ENCODE data around the gene ZBTB7C.

Gene ZBTB7C

DNA sequence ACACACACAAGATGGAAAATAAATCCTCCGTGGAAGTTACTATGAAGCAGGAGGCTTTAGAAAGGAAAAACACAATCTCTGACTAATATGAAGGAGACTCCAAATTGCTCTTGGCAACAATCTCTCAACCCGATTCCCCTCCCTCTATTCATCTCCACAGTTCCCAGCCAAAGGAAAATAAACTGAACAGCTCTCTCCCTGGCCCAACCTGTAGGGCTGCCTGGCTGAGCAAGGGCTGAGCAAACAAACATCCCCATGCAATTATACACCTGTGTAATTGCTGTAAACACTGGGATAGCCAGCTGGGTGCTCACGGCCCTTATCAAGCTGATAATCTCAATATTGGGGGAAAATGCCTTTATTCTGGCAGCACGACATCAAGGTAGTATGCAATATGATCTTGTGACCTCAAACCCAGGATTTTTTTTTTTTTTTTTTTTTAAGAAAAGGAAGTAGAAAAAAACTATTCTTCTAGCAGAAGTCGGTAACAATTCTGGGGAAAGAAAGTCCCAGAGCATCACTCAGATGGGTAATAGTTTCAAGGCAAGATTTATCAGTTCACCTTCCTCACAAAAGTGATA lies 275.4 kb downstream of the ZBTB7C start:
- peak; percentile 30 for DNase-seq

GRCh38 chr18:48132797-48133655 lies 276.2 kb downstream of the ZBTB7C start:
- no peak for DNase-seq

DNA sequence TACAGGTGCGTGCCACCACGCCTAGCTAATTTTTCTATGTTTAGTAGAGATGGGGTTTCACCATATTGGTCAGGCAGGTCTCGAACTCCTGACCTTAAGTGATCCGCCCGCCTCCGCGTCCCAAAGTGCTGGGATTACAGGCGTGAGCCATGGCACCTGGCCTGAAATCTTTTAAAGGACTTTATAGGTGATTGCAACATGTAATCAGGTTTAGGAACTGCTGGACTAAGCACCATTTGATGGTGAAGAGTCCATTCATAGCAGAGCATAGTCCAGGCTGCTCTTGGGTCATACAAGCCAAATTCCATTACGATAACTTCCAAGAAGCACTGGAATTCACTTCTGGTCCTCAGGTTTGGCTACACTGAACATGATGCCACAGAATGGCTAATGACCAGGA lies 278.1 kb downstream of the ZBTB7C start:
- DNase-seq = no peak

GRCh38 chr18:48129621-48130082 lies 279.5 kb downstream of the ZBTB7C start:
- peak; percentile 44 for DNase-seq

DNA sequence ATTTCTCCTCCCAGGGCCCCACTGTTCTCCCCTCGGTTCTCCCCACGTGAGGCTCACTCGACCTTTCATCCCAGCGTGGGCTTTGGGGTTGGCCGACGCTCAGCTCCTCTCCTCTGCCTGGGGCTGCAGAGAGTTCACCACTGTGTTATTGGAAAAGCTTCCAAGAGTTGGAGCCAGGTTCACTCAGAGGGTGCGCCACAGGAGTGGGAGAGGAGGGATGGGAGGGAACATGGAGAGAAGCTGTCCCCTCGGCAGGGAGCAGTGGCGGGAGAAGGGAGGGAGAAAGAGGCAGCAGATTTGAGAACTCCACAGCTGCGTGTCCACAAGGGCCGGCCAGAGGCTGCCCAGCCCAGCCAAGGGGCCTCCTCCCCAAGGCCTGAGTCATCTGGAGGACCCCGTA lies 281.6 kb downstream of the ZBTB7C start:
- no peak for DNase-seq

DNA sequence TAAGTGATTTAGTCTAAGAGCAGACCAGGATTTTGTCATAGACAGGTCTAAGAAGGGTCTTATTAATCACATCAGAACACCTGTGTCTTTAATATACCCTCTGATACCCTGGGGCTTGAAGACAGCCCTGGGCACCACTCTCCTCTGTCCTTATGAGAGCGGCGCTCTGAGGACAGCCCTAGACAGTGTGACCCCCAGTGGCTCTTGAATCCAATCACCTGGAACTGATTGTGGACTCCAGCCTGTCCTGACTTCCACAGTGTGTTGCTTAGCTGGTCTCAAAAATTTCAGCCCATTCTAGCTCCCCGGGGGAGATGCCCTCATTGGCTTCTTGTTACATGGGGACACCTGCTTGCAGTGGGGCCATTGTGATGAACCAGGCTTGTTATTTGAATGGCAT lies 282.9 kb downstream of the ZBTB7C start:
- no peak for DNase-seq

DNA sequence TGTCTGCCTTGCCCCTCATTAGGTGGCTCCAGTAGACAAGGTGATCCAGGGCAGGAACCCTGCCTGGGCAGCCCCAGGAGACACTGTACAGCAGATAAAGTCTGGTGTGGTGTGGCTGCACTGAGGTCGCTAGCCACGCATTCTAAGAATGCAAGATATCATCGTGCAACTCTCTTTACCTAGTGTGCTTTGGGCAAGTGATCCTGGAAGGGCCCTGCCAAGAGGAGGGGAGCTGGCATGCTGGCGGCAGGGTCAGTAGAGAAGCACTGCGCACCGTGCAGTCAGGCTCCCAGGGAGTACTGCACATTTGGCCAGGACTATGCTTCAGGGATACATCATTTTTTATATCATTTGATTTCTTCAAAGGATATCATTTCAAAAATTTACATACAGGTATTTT lies 283.5 kb downstream of the ZBTB7C start:
- no peak for DNase-seq

DNA sequence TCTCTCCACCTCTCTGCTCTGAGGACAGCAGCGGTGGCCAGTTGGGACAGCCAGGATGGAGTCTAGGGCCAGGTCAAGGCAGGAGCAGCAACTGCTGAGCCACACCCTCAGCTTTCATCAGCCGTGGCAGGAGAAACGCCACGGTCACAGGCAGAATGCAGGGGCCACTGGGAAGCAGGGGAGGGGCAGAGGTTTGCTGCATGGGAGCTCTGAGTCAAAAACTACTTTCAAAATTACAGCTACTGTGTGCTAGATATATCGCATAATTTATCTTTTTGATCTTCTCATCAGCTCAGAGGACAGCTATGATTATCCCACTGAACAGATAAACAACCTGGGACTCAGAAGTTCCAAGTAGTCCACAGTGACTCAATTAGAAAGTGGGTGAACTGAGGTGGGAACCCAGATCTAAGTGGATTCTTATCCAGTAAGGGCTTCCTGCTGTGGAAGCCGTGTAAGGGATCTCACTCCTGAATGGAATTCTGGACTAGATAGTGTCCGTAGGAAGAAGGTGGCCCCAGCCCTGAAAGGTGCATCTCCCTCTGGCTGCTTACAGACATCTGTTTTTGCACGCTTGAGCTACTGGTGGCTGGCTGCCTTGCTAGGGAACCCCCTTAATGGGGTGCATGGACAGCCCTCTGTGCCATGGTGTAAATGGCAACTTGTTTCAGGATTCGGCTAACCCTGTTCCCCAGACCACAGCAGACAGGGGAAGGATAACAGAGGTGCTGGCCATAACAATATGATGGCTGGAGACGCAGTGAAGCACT lies 284.1 kb downstream of the ZBTB7C start:
- no peak for DNase-seq

DNA sequence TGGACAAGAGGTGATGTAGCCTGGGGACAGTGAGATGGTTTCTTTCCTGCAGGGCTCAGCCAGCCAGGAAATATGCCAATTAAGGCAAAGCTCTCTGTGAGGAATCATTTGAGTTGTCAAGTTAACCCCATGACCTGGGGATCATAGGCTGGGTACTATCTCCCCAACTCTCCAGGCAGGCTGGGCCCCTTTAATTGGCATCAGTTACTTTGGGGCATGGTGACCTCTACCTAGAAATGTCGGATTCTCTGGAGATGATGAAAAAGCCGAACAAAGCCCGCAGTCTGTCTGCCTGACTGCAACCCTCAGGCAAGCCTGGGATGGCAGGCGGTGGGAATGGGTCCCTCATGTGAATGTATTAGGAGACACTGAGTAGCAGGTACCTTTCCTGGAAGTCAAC lies 285.2 kb downstream of the ZBTB7C start:
- no peak for DNase-seq

GRCh38 chr18:48123324-48123723 lies 285.9 kb downstream of the ZBTB7C start:
- no peak for DNase-seq

- DNase-seq = no peak
Observed at GRCh38 chr18:48122816-48123215, 286.4 kb downstream of the ZBTB7C start.

GRCh38 chr18:48122376-48122775 lies 286.8 kb downstream of the ZBTB7C start:
- DNase-seq = no peak

- no peak for DNase-seq
Observed at GRCh38 chr18:48121752-48122151, 287.4 kb downstream of the ZBTB7C start.

GRCh38 chr18:48119204-48119603 lies 290.0 kb downstream of the ZBTB7C start:
- DNase-seq = no peak

DNA sequence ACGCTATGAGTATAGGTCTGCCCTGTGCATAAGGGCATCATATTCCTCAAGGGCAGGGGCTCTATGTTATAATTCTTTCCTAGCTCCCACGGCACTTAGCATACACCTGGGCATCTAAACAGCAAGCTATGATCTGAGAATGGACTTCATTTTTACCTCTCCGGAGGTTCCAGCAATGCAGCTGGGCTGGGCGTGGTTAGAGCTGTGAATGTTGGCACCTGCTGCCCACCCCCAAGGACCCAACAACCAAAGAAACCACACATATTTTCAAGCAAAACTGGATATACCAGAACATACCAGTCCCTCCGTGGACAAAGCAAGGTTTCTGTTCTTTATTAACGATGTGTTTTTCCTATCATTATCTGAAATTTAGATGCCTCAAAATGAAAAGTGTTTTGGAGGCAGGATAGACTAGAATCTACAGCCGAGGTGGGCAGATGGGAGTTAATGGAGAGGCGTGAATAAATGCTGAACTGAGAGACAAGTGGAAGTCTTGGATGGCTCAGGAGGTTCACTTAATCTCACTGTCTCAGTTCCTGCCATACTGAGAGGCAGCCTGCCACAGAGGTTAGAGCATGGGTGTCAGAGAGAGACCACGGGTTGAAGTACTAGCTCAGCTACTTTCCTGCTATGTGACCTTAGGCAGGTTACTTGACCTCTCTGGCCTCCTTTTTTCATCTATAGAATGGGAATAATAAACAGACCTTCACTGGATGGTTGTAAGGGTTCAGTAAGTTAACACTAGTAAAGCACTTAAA lies 292.1 kb downstream of the ZBTB7C start:
- no peak for DNase-seq

DNA sequence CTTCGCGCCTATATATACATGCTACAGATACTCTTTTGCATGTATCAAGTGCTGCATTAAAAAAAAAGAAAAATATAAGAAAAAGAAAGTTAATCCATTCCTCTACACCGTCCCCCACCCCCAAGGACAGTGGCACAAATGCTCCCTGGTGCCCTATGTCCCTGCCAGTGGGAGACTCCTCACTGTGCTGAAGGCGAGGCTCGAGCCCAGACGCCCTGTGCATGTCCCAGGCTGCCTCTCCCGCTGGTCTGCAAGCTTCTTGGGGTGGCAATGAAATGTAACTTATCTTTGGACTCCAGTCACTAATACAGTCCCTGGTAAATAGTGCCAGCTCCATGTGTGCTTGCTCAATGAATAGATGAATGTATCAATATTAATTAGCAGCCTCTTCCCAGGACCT lies 293.2 kb downstream of the ZBTB7C start:
- DNase-seq = no peak

DNA sequence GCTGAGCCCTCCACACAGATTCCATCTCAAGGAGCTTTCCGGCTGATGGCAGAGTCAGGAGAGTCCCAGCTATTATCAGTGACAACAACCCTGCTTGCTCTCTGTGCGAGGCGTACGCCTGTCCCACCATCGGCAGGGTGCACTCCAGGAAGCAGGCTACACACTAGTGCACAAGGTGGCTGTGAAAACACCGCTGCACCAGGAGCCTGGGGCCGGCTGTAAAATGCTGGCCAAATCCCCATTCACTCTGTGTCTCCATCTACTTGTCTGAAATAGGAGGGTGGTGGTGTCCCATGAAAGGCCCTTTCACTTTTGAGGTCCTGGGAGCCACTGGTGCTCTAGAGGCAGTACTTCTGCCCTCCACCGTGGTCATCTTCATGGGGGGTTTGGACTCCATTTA lies 295.5 kb downstream of the ZBTB7C start:
- no peak for DNase-seq

DNA sequence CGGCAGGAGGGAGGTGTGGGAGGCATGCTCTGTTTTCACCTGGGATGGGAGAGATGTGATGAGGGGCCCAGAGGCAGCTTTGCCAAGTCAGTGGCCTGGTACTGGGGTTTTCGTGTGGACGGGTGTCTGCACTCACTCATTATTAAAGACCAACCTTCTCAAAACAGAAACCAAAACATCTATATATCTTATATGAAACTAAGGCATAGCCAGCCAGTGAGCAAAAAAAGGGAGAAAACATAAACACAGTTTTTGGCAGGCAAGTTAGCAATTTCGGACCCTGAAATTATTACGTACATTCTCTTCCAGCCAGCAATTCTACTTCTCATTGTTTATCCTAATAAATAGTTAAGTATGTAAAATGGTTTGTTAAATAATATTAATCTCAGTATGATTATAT lies 297.6 kb downstream of the ZBTB7C start:
- no peak for DNase-seq

GRCh38 chr18:48110797-48111196 lies 298.4 kb downstream of the ZBTB7C start:
- no peak for DNase-seq

GRCh38 chr18:48109961-48110493 lies 299.2 kb downstream of the ZBTB7C start:
- DNase-seq = no peak

DNA sequence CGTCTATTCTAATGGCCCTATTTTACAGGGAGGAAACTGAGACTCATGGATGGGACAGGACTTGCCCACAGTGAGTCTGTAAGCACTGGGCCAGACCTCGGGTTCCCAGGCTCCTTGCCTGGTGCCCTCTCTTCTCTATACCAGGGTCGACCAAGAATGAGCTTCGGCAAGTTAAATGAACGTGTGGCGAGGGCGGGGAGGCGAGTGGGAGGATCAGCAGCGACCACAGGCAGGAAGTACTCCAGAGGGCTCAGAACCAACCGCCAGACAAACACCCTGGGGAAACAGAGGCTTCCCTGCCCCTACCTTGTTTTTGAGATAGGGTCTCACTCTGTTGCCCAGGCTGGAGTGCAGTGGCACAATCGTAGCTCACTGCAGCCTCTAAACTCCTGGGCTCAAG lies 301.0 kb downstream of the ZBTB7C start:
- DNase-seq = no peak

DNA sequence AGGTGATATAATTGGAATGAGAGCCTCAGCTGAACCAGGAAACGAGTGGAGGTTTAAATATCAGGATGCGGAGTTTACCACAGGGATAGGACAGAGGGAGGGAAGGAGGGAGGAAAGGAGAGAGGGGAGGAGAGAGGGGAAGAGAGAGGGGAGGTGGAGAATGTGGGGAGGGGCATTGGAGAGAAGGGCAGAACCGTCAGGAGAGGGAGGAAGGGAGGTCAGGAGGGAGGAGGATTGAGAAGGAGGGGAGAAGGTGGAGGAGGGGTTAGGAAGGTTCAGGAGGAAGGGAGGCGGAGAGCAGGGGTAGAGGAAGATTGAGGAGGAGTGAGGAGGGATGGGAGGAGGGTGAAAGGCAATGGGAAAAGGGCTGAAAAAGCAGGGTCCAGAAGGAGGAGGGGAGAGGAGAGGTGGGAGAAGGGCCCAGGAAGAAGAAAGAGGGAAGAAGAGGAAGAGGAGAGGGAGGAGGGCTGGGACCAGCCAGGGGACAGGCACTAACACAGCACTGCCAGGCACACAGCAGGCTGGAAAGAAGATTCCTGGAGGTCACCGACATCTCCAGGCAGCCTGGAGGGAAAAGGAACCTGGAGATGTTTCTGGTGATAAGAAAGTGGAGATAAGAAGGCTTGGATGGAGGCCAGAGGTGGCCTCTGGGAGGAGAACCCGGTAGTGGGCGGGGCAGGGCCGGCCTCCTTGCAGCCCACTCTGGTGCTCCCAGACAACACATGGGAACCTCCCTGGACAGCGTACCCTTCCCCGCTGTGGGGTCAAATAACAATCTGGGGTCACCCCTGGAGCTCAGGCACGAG lies 302.0 kb downstream of the ZBTB7C start:
- DNase-seq = no peak
